Liver (tissue), 9 donors: ENCODE measurements around the gene CACNA1D. TPM values are rescaled to one million over a fixed set of nuclear protein-coding genes. Genes with fewer than 3 reads are reported as not detected.

Experiments used
- DNase-seq: peaks from one replicate; pipeline ENCODE4 v3.0.0-alpha.2; 2017; ENCODE audit warnings: low spot score
- H3K27ac ChIP-seq, 2 donors: one replicate each; pipeline ENCODE4 v1.7.0; 2013; ENCODE audit warnings: inconsistent platforms in 2 of 2, low read length in 2 of 2, control low read depth in 1 of 2, low read depth in 1 of 2, mild to moderate bottlenecking in 1 of 2
- H3K27me3 ChIP-seq, 4 donors: one replicate each; pipeline versions ENCODE4 v1.6.1 to v1.7.0; 2013; ENCODE audit warnings: low read length in 3 of 4, inconsistent platforms in 1 of 4, mild to moderate bottlenecking in 1 of 4, moderate library complexity in 1 of 4; ENCODE audit not compliant: control insufficient read depth in 4 of 4, insufficient read depth in 4 of 4
- H3K36me3 ChIP-seq, 4 donors: one replicate each; pipeline versions ENCODE4 v1.6.1 to v1.7.0; 2013; ENCODE audit warnings: low read length in 3 of 4, mild to moderate bottlenecking in 3 of 4, low read depth in 1 of 4, moderate library complexity in 1 of 4; ENCODE audit not compliant: control insufficient read depth in 4 of 4, insufficient read depth in 3 of 4
- H3K4me1 ChIP-seq, 4 donors: one replicate each; pipeline versions ENCODE4 v1.6.1 to v1.7.0; 2013; ENCODE audit warnings: low read length in 3 of 4, mild to moderate bottlenecking in 3 of 4, moderate library complexity in 1 of 4; ENCODE audit not compliant: control insufficient read depth in 4 of 4, insufficient read depth in 4 of 4
- H3K4me3 ChIP-seq, 3 donors: one replicate each; pipeline versions ENCODE4 v1.6.1 to v1.7.0; 2013; ENCODE audit warnings: low read length in 3 of 3, control low read depth in 1 of 3, low read depth in 1 of 3, mild to moderate bottlenecking in 1 of 3
- H3K9ac ChIP-seq, 2 donors: one replicate each; pipeline ENCODE4 v1.7.0; 2013; ENCODE audit warnings: low read length in 2 of 2, mild to moderate bottlenecking in 2 of 2, moderate library complexity in 2 of 2, control low read depth in 1 of 2, low read depth in 1 of 2
- H3K9me3 ChIP-seq, 4 donors: one replicate each; pipeline versions ENCODE4 v1.6.1 to v1.7.0; 2013; ENCODE audit warnings: low read length in 3 of 4; ENCODE audit not compliant: control insufficient read depth in 4 of 4
- ATF3 ChIP-seq: IDR thresholded peaks from 2 replicates; pipeline ENCODE4 v1.6.1; 2016; ENCODE audit warnings: antibody characterized with exemption
- CTCF ChIP-seq: fragments of 150-350 bp; IDR thresholded peaks from 2 replicates; pipeline ENCODE4 v1.5.1; 2017; ENCODE audit warnings: improper control_type of control experiment, low read depth, low read length; ENCODE audit not compliant: missing input control
- EGR1 ChIP-seq, 2 donors: IDR thresholded peaks; 2 replicates each; pipeline ENCODE4 v1.6.1; 2016 to 2018; ENCODE audit warnings: antibody characterized with exemption in 2 of 2, low read depth in 2 of 2
- FOXA1 ChIP-seq: IDR thresholded peaks from 2 replicates; pipeline ENCODE4 v1.6.1; 2016; ENCODE audit warnings: antibody characterized with exemption
- FOXA2 ChIP-seq: IDR thresholded peaks from 2 replicates; pipeline ENCODE4 v1.6.1; 2016; ENCODE audit warnings: antibody characterized with exemption
- GABPA ChIP-seq, 2 donors: IDR thresholded peaks in 1 of 2; conservative IDR thresholded peaks in 1 of 2; 2 replicates each; pipeline ENCODE4 v1.6.1; 2016; ENCODE audit warnings: antibody characterized with exemption in 2 of 2, mild to moderate bottlenecking in 1 of 2, moderate library complexity in 1 of 2
- HNF4A ChIP-seq, 2 donors: conservative IDR thresholded peaks; 2 replicates each; pipeline ENCODE4 v1.6.1; 2016; ENCODE audit warnings: antibody characterized with exemption in 2 of 2, mild to moderate bottlenecking in 2 of 2
- MAX ChIP-seq: IDR thresholded peaks from 2 replicates; pipeline ENCODE4 v1.6.1; 2016; ENCODE audit warnings: antibody characterized with exemption
- NR2F2 ChIP-seq: IDR thresholded peaks from 2 replicates; pipeline ENCODE4 v1.6.1; 2016; ENCODE audit warnings: antibody characterized with exemption
- REST ChIP-seq: IDR thresholded peaks from 2 replicates; pipeline ENCODE4 v1.6.1; 2016; ENCODE audit warnings: antibody characterized with exemption, mild to moderate bottlenecking
- RXRA ChIP-seq, 2 donors: IDR thresholded peaks; 2 replicates each; pipeline ENCODE4 v1.6.1; 2017 to 2018; ENCODE audit warnings: antibody characterized with exemption in 2 of 2, mild to moderate bottlenecking in 1 of 2
- SP1 ChIP-seq: IDR thresholded peaks from 2 replicates; pipeline ENCODE4 v1.6.1; 2018; ENCODE audit warnings: antibody characterized with exemption, mild to moderate bottlenecking
- TAF1 ChIP-seq: conservative IDR thresholded peaks from 2 replicates; pipeline ENCODE4 v1.6.1; 2016; ENCODE audit warnings: antibody characterized with exemption, mild to moderate bottlenecking
- YY1 ChIP-seq: IDR thresholded peaks from 2 replicates; pipeline ENCODE4 v1.6.1; 2016; ENCODE audit warnings: antibody characterized with exemption, mild to moderate bottlenecking
- ZBTB33 ChIP-seq: IDR thresholded peaks from 2 replicates; pipeline ENCODE4 v1.6.1; 2016; ENCODE audit warnings: antibody characterized with exemption
- WGBS: extraction: QIAGEN DNeasy Blood & Tissue Kit; methylation state at CpG from one replicate; pipeline ENCODE4 v1.1.7; 2013; 5-methylcytosine and 5-hydroxymethylcytosine counted together
- polyA plus RNA-seq, 2 donors: library from polyadenylated mRNA; stranded (reverse) in 1 of 2; unstranded in 1 of 2; fragments of 200-250 nt in 1 of 2; fragments of >200 nt in 1 of 2; fragmentation: Nextera tagmentation in 1 of 2; extraction: Ambion mirVana in 1 of 2; gene quantifications; one replicate each; pipeline versions ENCODE4 v1.2.1 to v1.2.3, GENCODE V29; 2013 to 2015
- total RNA-seq, 2 donors: library from RNA; depleted of rRNA; stranded (reverse); fragments of >200 nt; gene quantifications; one replicate each; pipeline ENCODE4 v1.2.3, GENCODE V29; 2014
- donor health status: healthy.
- donor health status: healthy.
- donor health status: healthy.
- donor health status: healthy.
- donor health status: healthy.

Gene CACNA1D
- total and polyA plus RNA-seq, 4 donors, result 1.8 to 18.9 (median 3.4) TPM

- Histone ChIP-seq H3K4me1 (peaks cover 10 to 19% (median 13%) of the 10 kb centered on the region in 4 donors), H3K27me3 (no peaks in the 10 kb centered on the region), H3K9me3 (no peaks in the 10 kb centered on the region), H3K4me3 (no peak overlapping the region), H3K9ac (no peak overlapping the region), H3K27ac (no peak overlapping the region), H3K36me3 (no peaks in the 10 kb centered on the region)
- TF ChIP-seq SP1, result no peak
- no peak for TF ChIP-seq MAX
- no peak for TF ChIP-seq NR2F2
- TF ChIP-seq GABPA (IDR thresholded peaks at IDR 0.05 in 1 of 2, conservative IDR thresholded peaks at IDR 0.05 in 1 of 2), result no peak
- TF ChIP-seq ZBTB33, result no peak
- TF ChIP-seq ATF3, result no peak
- TF ChIP-seq EGR1 (IDR thresholded peaks at IDR 0.05; ENCODE audit: low read depth in 2 of 2), result no peak
- no peak for TF ChIP-seq YY1
- TF ChIP-seq FOXA2, result no peak
- no peak for TF ChIP-seq FOXA1
- no peak for TF ChIP-seq CTCF
- no peak for TF ChIP-seq REST
- no peak for TF ChIP-seq RXRA (IDR thresholded peaks at IDR 0.05)
- 85% methylated on average over 4 of the region's 4 CpGs for WGBS
- no peak for DNase-seq
Observed at GRCh38 chr3:53502737-53503136, 8.3 kb downstream of the CACNA1D start.

GRCh38 chr3:53503195-53503594 is 8.8 kb downstream of the CACNA1D start:
- Histone ChIP-seq H3K27ac (no peak overlapping the region), H3K9me3 (no peaks in the 10 kb centered on the region), H3K9ac (no peak overlapping the region), H3K27me3 (no peaks in the 10 kb centered on the region), H3K4me3 (no peak overlapping the region), H3K36me3 (no peaks in the 10 kb centered on the region), H3K4me1 (peaks cover 10 to 19% (median 13%) of the 10 kb centered on the region in 4 donors)
- DNase-seq, result no peak
- no peak for TF ChIP-seq TAF1
- TF ChIP-seq SP1, result no peak
- TF ChIP-seq RXRA (IDR thresholded peaks at IDR 0.05), result no peak
- no peak for TF ChIP-seq REST
- no peak for TF ChIP-seq FOXA1
- TF ChIP-seq FOXA2, result no peak
- no peak for TF ChIP-seq HNF4A (conservative IDR thresholded peaks at IDR 0.05)
- 91% methylated on average over 5 of the region's 5 CpGs for WGBS
